Measurements from ENCODE around the gene KLF5.

The KLF5 gene

DNA sequence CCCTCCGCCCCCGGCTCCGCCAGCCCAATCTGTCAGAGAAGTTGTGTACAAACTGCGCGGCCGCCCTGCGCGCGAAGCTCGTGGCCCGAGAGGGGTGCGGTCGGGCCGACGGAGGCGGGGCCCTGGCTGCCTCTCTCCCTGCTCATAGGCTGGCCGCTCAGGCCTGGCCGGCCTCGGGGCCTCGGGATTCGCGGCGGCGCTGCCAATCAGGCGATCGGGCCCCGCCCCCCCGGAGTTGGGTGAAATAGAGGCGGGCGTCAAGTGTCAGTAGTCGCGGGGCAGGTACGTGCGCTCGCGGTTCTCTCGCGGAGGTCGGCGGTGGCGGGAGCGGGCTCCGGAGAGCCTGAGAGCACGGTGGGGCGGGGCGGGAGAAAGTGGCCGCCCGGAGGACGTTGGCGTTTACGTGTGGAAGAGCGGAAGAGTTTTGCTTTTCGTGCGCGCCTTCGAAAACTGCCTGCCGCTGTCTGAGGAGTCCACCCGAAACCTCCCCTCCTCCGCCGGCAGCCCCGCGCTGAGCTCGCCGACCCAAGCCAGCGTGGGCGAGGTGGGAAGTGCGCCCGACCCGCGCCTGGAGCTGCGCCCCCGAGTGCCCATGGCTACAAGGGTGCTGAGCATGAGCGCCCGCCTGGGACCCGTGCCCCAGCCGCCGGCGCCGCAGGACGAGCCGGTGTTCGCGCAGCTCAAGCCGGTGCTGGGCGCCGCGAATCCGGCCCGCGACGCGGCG, at the start of gene KLF5 (continued):
- TF ChIP-seq SP3 (tag by site-specific recombination; IDR thresholded peaks at IDR 0.05) = peak; percentile 83
- TF ChIP-seq, protein P1, sequence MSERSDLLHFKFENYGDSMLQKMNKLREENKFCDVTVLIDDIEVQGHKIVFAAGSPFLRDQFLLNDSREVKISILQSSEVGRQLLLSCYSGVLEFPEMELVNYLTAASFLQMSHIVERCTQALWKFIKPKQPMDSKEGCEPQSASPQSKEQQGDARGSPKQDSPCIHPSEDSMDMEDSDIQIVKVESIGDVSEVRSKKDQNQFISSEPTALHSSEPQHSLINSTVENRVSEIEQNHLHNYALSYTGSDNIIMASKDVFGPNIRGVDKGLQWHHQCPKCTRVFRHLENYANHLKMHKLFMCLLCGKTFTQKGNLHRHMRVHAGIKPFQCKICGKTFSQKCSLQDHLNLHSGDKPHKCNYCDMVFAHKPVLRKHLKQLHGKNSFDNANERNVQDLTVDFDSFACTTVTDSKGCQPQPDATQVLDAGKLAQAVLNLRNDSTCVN (tag by site-specific recombination; optimal IDR thresholded peaks at IDR 0.05) = peak; percentile 94
- TF ChIP-seq ZFP41 (tag by site-specific recombination; IDR thresholded peaks at IDR 0.05; ENCODE audit: borderline replicate concordance) = no peak
- TF ChIP-seq RBAK (tag by site-specific recombination; IDR thresholded peaks at IDR 0.05) = no peak
- no peak for TF ChIP-seq ZNF621 (tag by site-specific recombination; IDR thresholded peaks at IDR 0.05)
- TF ChIP-seq ZNF501 (tag by site-specific recombination; IDR thresholded peaks at IDR 0.05) = peak; percentile 79
- peak; percentile 87 for TF ChIP-seq ZBTB8A (tag by site-specific recombination; IDR thresholded peaks at IDR 0.05)
- TF ChIP-seq, protein P2, sequence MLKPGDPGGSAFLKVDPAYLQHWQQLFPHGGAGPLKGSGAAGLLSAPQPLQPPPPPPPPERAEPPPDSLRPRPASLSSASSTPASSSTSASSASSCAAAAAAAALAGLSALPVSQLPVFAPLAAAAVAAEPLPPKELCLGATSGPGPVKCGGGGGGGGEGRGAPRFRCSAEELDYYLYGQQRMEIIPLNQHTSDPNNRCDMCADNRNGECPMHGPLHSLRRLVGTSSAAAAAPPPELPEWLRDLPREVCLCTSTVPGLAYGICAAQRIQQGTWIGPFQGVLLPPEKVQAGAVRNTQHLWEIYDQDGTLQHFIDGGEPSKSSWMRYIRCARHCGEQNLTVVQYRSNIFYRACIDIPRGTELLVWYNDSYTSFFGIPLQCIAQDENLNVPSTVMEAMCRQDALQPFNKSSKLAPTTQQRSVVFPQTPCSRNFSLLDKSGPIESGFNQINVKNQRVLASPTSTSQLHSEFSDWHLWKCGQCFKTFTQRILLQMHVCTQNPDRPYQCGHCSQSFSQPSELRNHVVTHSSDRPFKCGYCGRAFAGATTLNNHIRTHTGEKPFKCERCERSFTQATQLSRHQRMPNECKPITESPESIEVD (tag by site-specific recombination; IDR thresholded peaks at IDR 0.05) = no peak
- TF ChIP-seq, protein P3, sequence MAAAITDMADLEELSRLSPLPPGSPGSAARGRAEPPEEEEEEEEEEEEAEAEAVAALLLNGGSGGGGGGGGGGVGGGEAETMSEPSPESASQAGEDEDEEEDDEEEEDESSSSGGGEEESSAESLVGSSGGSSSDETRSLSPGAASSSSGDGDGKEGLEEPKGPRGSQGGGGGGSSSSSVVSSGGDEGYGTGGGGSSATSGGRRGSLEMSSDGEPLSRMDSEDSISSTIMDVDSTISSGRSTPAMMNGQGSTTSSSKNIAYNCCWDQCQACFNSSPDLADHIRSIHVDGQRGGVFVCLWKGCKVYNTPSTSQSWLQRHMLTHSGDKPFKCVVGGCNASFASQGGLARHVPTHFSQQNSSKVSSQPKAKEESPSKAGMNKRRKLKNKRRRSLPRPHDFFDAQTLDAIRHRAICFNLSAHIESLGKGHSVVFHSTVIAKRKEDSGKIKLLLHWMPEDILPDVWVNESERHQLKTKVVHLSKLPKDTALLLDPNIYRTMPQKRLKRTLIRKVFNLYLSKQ (tag by site-specific recombination; IDR thresholded peaks at IDR 0.05; ENCODE audit: borderline replicate concordance) = no peak
- TF ChIP-seq ZFP37 (tag by site-specific recombination; IDR thresholded peaks at IDR 0.05) = peak; percentile 63; the same call in 1 of the 2 replicates
- TF ChIP-seq ZNF785 (tag by site-specific recombination; IDR thresholded peaks at IDR 0.05) = no peak
- peak; percentile 41; the same call in 1 of the 2 replicates for TF ChIP-seq KLF7 (tag by site-specific recombination; IDR thresholded peaks at IDR 0.05; ENCODE audit: borderline replicate concordance)
- no peak for TF ChIP-seq ZNF555 (tag by site-specific recombination; conservative IDR thresholded peaks at IDR 0.05)
- TF ChIP-seq, protein P4, sequence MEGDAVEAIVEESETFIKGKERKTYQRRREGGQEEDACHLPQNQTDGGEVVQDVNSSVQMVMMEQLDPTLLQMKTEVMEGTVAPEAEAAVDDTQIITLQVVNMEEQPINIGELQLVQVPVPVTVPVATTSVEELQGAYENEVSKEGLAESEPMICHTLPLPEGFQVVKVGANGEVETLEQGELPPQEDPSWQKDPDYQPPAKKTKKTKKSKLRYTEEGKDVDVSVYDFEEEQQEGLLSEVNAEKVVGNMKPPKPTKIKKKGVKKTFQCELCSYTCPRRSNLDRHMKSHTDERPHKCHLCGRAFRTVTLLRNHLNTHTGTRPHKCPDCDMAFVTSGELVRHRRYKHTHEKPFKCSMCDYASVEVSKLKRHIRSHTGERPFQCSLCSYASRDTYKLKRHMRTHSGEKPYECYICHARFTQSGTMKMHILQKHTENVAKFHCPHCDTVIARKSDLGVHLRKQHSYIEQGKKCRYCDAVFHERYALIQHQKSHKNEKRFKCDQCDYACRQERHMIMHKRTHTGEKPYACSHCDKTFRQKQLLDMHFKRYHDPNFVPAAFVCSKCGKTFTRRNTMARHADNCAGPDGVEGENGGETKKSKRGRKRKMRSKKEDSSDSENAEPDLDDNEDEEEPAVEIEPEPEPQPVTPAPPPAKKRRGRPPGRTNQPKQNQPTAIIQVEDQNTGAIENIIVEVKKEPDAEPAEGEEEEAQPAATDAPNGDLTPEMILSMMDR (tag by site-specific recombination; IDR thresholded peaks at IDR 0.05) = peak; percentile 66
- TF ChIP-seq ZNF433 (tag by site-specific recombination; IDR thresholded peaks at IDR 0.05; ENCODE audit: low read depth) = no peak
- TF ChIP-seq ZNF837 (tag by site-specific recombination; IDR thresholded peaks at IDR 0.05) = no peak
- TF ChIP-seq KLF1 (tag by site-specific recombination; IDR thresholded peaks at IDR 0.05) = peak; percentile 59
- no peak for TF ChIP-seq ZBTB20 (tag by site-specific recombination; IDR thresholded peaks at IDR 0.05)
- TF ChIP-seq ZNF629 (tag by site-specific recombination; IDR thresholded peaks at IDR 0.05) = no peak
- no peak for TF ChIP-seq ZNF585B (tag by site-specific recombination; IDR thresholded peaks at IDR 0.05)
- no peak for TF ChIP-seq ZNF302 (tag by site-specific recombination; IDR thresholded peaks at IDR 0.05; ENCODE audit: low read depth)
- TF ChIP-seq, protein P5, sequence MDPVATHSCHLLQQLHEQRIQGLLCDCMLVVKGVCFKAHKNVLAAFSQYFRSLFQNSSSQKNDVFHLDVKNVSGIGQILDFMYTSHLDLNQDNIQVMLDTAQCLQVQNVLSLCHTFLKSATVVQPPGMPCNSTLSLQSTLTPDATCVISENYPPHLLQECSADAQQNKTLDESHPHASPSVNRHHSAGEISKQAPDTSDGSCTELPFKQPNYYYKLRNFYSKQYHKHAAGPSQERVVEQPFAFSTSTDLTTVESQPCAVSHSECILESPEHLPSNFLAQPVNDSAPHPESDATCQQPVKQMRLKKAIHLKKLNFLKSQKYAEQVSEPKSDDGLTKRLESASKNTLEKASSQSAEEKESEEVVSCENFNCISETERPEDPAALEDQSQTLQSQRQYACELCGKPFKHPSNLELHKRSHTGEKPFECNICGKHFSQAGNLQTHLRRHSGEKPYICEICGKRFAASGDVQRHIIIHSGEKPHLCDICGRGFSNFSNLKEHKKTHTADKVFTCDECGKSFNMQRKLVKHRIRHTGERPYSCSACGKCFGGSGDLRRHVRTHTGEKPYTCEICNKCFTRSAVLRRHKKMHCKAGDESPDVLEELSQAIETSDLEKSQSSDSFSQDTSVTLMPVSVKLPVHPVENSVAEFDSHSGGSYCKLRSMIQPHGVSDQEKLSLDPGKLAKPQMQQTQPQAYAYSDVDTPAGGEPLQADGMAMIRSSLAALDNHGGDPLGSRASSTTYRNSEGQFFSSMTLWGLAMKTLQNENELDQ (tag by site-specific recombination; IDR thresholded peaks at IDR 0.05; ENCODE audit: low read depth) = no peak
- TF ChIP-seq GLIS1 (tag by site-specific recombination; IDR thresholded peaks at IDR 0.05) = peak; percentile 15; the same call in 1 of the 2 replicates
- TF ChIP-seq ZNF571 (tag by site-specific recombination; IDR thresholded peaks at IDR 0.05) = no peak
- TF ChIP-seq ZNF174 (tag by site-specific recombination; IDR thresholded peaks at IDR 0.05) = no peak
- no peak for TF ChIP-seq YY2 (tag by site-specific recombination; IDR thresholded peaks at IDR 0.05)
- no peak for TF ChIP-seq ZNF514 (tag by site-specific recombination; IDR thresholded peaks at IDR 0.05)
- no peak for TF ChIP-seq ZNF558 (tag by site-specific recombination; IDR thresholded peaks at IDR 0.05)
- TF ChIP-seq SP2 (tag by site-specific recombination; IDR thresholded peaks at IDR 0.05) = peak; percentile 88
- TF ChIP-seq, protein P6, sequence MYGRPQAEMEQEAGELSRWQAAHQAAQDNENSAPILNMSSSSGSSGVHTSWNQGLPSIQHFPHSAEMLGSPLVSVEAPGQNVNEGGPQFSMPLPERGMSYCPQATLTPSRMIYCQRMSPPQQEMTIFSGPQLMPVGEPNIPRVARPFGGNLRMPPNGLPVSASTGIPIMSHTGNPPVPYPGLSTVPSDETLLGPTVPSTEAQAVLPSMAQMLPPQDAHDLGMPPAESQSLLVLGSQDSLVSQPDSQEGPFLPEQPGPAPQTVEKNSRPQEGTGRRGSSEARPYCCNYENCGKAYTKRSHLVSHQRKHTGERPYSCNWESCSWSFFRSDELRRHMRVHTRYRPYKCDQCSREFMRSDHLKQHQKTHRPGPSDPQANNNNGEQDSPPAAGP (tag by site-specific recombination; IDR thresholded peaks at IDR 0.05) = peak; percentile 45; the same call in 1 of the 2 replicates
- TF ChIP-seq GLIS2 (tag by site-specific recombination; IDR thresholded peaks at IDR 0.05) = peak; percentile 37; the same call in 1 of the 2 replicates
- no peak for TF ChIP-seq ZBTB1 (tag by site-specific recombination; IDR thresholded peaks at IDR 0.05)
